Calu3 (cell line): ENCODE results near the gene ASXL1. TPM values are rescaled to one million over a fixed set of nuclear protein-coding genes. Genes with fewer than 3 reads are reported as not detected.

Source experiments
- BruUV-seq: library from RNA; stranded (reverse); fragments of 400-500 nt; replicated peaks from 2 replicates; lab custom pipeline; 2021; lab: Mats Ljungman, UMichigan
- CTCF ChIA-PET: fragments of 300-600 bp; sonication (Branson Sonifier 250); formaldehyde crosslinking; loops from one replicate; lab custom pipeline; 2022; ENCODE audit warnings: antibody characterized with exemption; lab: Charles Lee
- DNase-seq: peaks from one replicate; pipeline ENCODE4 v3.0.0; 2022
- H3K27ac Mint-ChIP-seq: one replicate; pipeline ENCODE4 v1.8.0; 2022; ENCODE audit warnings: mixed read lengths; ENCODE audit not compliant: unreplicated experiment
- H3K27me3 Mint-ChIP-seq: one replicate; pipeline ENCODE4 v1.8.0; 2022; ENCODE audit warnings: mixed read lengths; ENCODE audit not compliant: unreplicated experiment
- H3K36me3 Mint-ChIP-seq: one replicate; pipeline ENCODE4 v1.8.0; 2022; ENCODE audit warnings: mild to moderate bottlenecking, moderate library complexity, mixed read lengths; ENCODE audit not compliant: insufficient read depth, unreplicated experiment
- H3K4me1 Mint-ChIP-seq: one replicate; pipeline ENCODE4 v1.8.0; 2022; ENCODE audit warnings: mild to moderate bottlenecking, low read depth, mixed read lengths; ENCODE audit not compliant: unreplicated experiment
- H3K4me3 Mint-ChIP-seq: one replicate; pipeline ENCODE4 v1.8.0; 2022; ENCODE audit warnings: mild to moderate bottlenecking, low read depth, moderate library complexity, mixed read lengths; ENCODE audit not compliant: unreplicated experiment
- H3K9me3 Mint-ChIP-seq: one replicate; pipeline ENCODE4 v1.8.0; 2022; ENCODE audit warnings: low read depth, mixed read lengths; ENCODE audit not compliant: unreplicated experiment
- CTCF ChIP-seq: fragments of 200-600 bp; IDR thresholded peaks from one replicate; pipeline ENCODE4 v1.8.0; 2022; ENCODE audit warnings: antibody characterized with exemption; ENCODE audit not compliant: unreplicated experiment
- intact Hi-C: fragments of 100-400 bp; cut with micrococcal nuclease; formaldehyde crosslinking; loops from one replicate; pipeline ENCODE4 v1.10.0; 2022; ENCODE audit not compliant: unreplicated experiment
- total RNA-seq: library from RNA; stranded (reverse); gene quantifications from 2 replicates; pipeline ENCODE4 v1.2.3, GENCODE V29; 2022

The ASXL1 gene
- total RNA-seq, 1 experiment from 2014 or later: 120 TPM

GRCh38 chr20:32421290-32421689 lies 63.2 kb downstream of the ASXL1 start:
- Mint-ChIP-seq H3K4me1 (no peaks in the 10 kb centered on the region), H3K27me3 (no peaks in the 10 kb centered on the region), H3K36me3 (peaks cover 4% of the 10 kb centered on the region), H3K27ac (no peak overlapping the region), H3K4me3 (no peak overlapping the region), H3K9me3 (no peaks in the 10 kb centered on the region)
- TF ChIP-seq CTCF: no peak
- intact Hi-C loops: no loop called here
- BruUV-seq: no TSS peak
- no peak for DNase-seq
- CTCF ChIA-PET: no interaction called here

GRCh38 chr20:32427996-32428395 lies 69.9 kb downstream of the ASXL1 start:
- H3K4me3 Mint-ChIP-seq: no peak overlapping the region
- peaks cover 36% of the 10 kb centered on the region for H3K36me3 Mint-ChIP-seq
- CTCF ChIA-PET: interaction anchor here (0.7 kb wide), 1 partner anchor 14 kb away, joined by 5 read pairs; no protein-coding TSS in a partner anchor
- DNase-seq: no peak
- no peaks in the 10 kb centered on the region for H3K4me1 Mint-ChIP-seq
- no peaks in the 10 kb centered on the region for H3K27me3 Mint-ChIP-seq
- no peak for TF ChIP-seq CTCF
- no TSS peak for BruUV-seq
- intact Hi-C loops: no loop called here
- H3K9me3 Mint-ChIP-seq: no peaks in the 10 kb centered on the region
- H3K27ac Mint-ChIP-seq: no peak overlapping the region

- intact Hi-C loops: no loop called here
- no peak for DNase-seq
- no TSS peak for BruUV-seq
- H3K27me3 Mint-ChIP-seq: no peaks in the 10 kb centered on the region
- no peak overlapping the region for H3K4me3 Mint-ChIP-seq
- no peak overlapping the region for H3K27ac Mint-ChIP-seq
- peaks cover 48% of the 10 kb centered on the region for H3K36me3 Mint-ChIP-seq
- CTCF ChIA-PET: interaction anchor here (0.6 kb wide), 1 partner anchor 24 kb away, joined by 4 read pairs; no protein-coding TSS in a partner anchor
- H3K4me1 Mint-ChIP-seq: no peaks in the 10 kb centered on the region
- no peaks in the 10 kb centered on the region for H3K9me3 Mint-ChIP-seq
- no peak for TF ChIP-seq CTCF
Measured at GRCh38 chr20:32429343-32429742, 71.2 kb downstream of the ASXL1 start.

GRCh38 chr20:32429745-32430360 lies 71.7 kb downstream of the ASXL1 start:
- no peaks in the 10 kb centered on the region for H3K27me3 Mint-ChIP-seq
- CTCF ChIA-PET: interaction anchor here (0.6 kb wide), 2 partner anchors 24 to 35 kb away, joined by 3 to 4 read pairs; no protein-coding TSS in a partner anchor

More at GRCh38 chr20:32429745-32430360, 71.7 kb downstream of the ASXL1 start:
- BruUV-seq: no TSS peak
- no peaks in the 10 kb centered on the region for H3K9me3 Mint-ChIP-seq
- no peaks in the 10 kb centered on the region for H3K4me1 Mint-ChIP-seq
- peaks cover 52% of the 10 kb centered on the region for H3K36me3 Mint-ChIP-seq
- H3K27ac Mint-ChIP-seq: no peak overlapping the region
- no peak for DNase-seq
- intact Hi-C loops: no loop called here
- no peak overlapping the region for H3K4me3 Mint-ChIP-seq
- TF ChIP-seq CTCF: no peak
